Loucy (cell line): ENCODE results near the gene TRPM6.

Experiments
- H2AFZ ChIP-seq: fragments of 200-600 bp; sonication (generic); 2 replicates; pipeline ENCODE4 v1.6.0; 2016; ENCODE audit warnings: antibody characterized with exemption, mild to moderate bottlenecking, low read length, moderate library complexity
- H3F3A ChIP-seq: fragments of 200-600 bp; 2 replicates; pipeline ENCODE4 v1.6.0; 2016; ENCODE audit warnings: antibody characterized with exemption, low read depth, mild to moderate bottlenecking
- H3K27me3 ChIP-seq: fragments of 200-600 bp; sonication (generic); 2 replicates; pipeline ENCODE4 v1.6.1; 2014; ENCODE audit warnings: low read length, mild to moderate bottlenecking; ENCODE audit not compliant: insufficient read depth, poor library complexity, severe bottlenecking
- H3K36me3 ChIP-seq: fragments of 200-600 bp; sonication (generic); 2 replicates; pipeline ENCODE4 v1.6.1; 2016; ENCODE audit warnings: low read length; ENCODE audit not compliant: insufficient read depth
- H3K4me1 ChIP-seq: fragments of 200-600 bp; sonication (generic); 2 replicates; pipeline ENCODE4 v1.5.1; 2014; ENCODE audit warnings: low read length, mild to moderate bottlenecking; ENCODE audit not compliant: insufficient read depth, poor library complexity, severe bottlenecking
- H3K4me2 ChIP-seq: fragments of 200-600 bp; sonication (generic); 2 replicates; pipeline ENCODE4 v1.6.0; 2014; ENCODE audit warnings: antibody characterized with exemption, low read length, low read depth, mild to moderate bottlenecking; ENCODE audit not compliant: poor library complexity, severe bottlenecking
- H3K4me3 ChIP-seq: fragments of 200-600 bp; sonication (generic); 2 replicates; pipeline ENCODE4 v1.5.1; 2014; ENCODE audit warnings: low read length, mild to moderate bottlenecking, mixed read lengths; ENCODE audit not compliant: poor library complexity, severe bottlenecking
- H3K79me2 ChIP-seq: fragments of 200-600 bp; sonication (generic); 2 replicates; pipeline ENCODE4 v1.6.1; 2014; ENCODE audit warnings: low read length; ENCODE audit not compliant: insufficient read depth
- H3K9ac ChIP-seq: fragments of 200-600 bp; sonication (generic); 2 replicates; pipeline ENCODE4 v1.6.0; 2014; ENCODE audit warnings: mild to moderate bottlenecking, low read depth, low read length, moderate library complexity; ENCODE audit not compliant: poor library complexity, severe bottlenecking
- H3K9me2 ChIP-seq: fragments of 200-600 bp; sonication (generic); replicated peaks from 2 replicates; pipeline ENCODE4 v1.6.1; 2016; ENCODE audit warnings: low read depth, low read length, mixed read lengths
- H3K9me3 ChIP-seq: fragments of 200-600 bp; sonication (generic); 2 replicates; pipeline ENCODE4 v1.6.1; 2014; ENCODE audit warnings: mild to moderate bottlenecking, antibody characterized with exemption, low read length, low read depth; ENCODE audit not compliant: insufficient read depth
- H4K20me1 ChIP-seq: fragments of 200-600 bp; sonication (generic); 2 replicates; pipeline ENCODE4 v1.6.0; 2014; ENCODE audit warnings: antibody characterized with exemption, low read length, mild to moderate bottlenecking; ENCODE audit not compliant: insufficient read depth, poor library complexity, severe bottlenecking
- CTCF ChIP-seq: fragments of 200-600 bp; sonication (generic); conservative IDR thresholded peaks from 2 replicates; pipeline ENCODE4 v1.5.1; 2014; ENCODE audit warnings: mild to moderate bottlenecking, antibody characterized with exemption, low read length
- EZH2phosphoT487 ChIP-seq: fragments of 200-600 bp; IDR thresholded peaks from 2 replicates; pipeline ENCODE4 v1.6.1; 2018; ENCODE audit warnings: antibody characterized with exemption, mild to moderate bottlenecking, moderate library complexity, borderline replicate concordance

TRPM6 gene

DNA sequence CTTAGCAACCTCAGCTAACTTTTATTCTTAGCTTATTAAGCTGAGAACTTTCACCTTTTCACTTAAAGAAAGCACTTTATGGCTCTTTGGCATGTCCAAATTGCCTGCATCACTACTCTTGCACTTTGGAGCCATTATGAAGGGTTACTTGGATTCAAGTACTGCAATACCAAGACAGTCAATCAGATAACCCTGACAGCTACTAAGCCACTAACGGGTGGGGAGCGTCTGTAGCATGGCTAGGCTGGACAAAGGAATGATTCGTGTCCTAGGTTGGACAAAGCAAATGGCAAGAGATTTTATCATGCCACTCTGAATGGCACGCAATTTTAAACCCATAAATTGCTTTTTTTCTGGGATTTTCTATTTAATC is 39.6 kb downstream of the TRPM6 start:
- Histone ChIP-seq H3K79me2 (no peaks in the 10 kb centered on the region), H3K27me3 (no peaks in the 10 kb centered on the region), H3K4me1 (no peaks in the 10 kb centered on the region), H4K20me1 (no peaks in the 10 kb centered on the region), H3K4me2 (no peak overlapping the region), H3K9me3 (no peaks in the 10 kb centered on the region), H3K4me3 (no peak overlapping the region), H3K9me2 (no peaks in the 10 kb centered on the region), H3K9ac (no peak overlapping the region), H3F3A (no peaks in the 10 kb centered on the region), H2AFZ (no peak overlapping the region), H3K36me3 (no peaks in the 10 kb centered on the region)
- TF ChIP-seq CTCF (no peak), EZH2phosphoT487 (no peak)

DNA sequence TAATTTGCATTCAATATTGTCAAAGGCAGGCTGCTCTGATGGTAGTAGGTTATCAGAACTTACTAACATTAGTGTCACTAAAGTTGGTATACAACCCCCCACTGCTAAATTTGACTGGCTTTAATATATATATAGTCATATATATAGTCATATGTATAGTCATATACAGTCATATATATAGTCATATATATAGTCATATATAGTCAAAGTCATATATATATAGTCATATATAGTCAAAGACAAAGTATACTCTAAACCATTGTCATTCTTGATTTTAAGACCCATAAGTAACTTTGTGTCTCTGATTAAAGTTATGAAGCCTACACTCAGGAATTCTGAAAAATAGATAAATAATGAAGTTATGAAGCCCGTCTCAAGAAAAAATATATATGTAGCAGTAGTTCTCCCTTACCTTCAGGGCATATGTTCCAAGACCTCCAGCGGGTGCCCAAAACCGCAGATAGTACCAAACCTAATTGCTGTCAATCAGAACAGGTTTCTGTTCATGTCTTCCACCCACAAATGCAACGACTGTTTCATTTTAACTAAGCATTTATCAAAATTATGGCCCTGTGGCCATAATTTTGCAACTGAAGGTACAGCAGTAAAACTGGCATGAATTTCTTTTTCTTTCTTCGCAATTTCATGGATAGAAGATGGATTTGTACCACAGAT is 40.1 kb downstream of the TRPM6 start:
- H3F3A ChIP-seq, result no peaks in the 10 kb centered on the region
- H3K4me2 ChIP-seq, result no peak overlapping the region
- TF ChIP-seq EZH2phosphoT487, result no peak
- no peak for TF ChIP-seq CTCF
- no peak overlapping the region for H3K9ac ChIP-seq
- H3K4me3 ChIP-seq, result no peak overlapping the region
- no peaks in the 10 kb centered on the region for H3K79me2 ChIP-seq
- H4K20me1 ChIP-seq, result no peaks in the 10 kb centered on the region
- H3K9me3 ChIP-seq, result no peaks in the 10 kb centered on the region
- H2AFZ ChIP-seq, result no peak overlapping the region
- no peaks in the 10 kb centered on the region for H3K27me3 ChIP-seq
- no peaks in the 10 kb centered on the region for H3K9me2 ChIP-seq
- H3K36me3 ChIP-seq, result no peaks in the 10 kb centered on the region
- no peaks in the 10 kb centered on the region for H3K4me1 ChIP-seq

- TF ChIP-seq EZH2phosphoT487 (no peak), CTCF (no peak)
- H3K9ac ChIP-seq, result no peak overlapping the region
- no peaks in the 10 kb centered on the region for H4K20me1 ChIP-seq
- no peaks in the 10 kb centered on the region for H3F3A ChIP-seq
- H3K4me2 ChIP-seq, result no peak overlapping the region
- H3K4me1 ChIP-seq, result no peaks in the 10 kb centered on the region
- H3K27me3 ChIP-seq, result no peaks in the 10 kb centered on the region
- H3K4me3 ChIP-seq, result no peak overlapping the region
- no peaks in the 10 kb centered on the region for H3K9me2 ChIP-seq
- no peak overlapping the region for H2AFZ ChIP-seq
- H3K9me3 ChIP-seq, result no peaks in the 10 kb centered on the region
- H3K79me2 ChIP-seq, result no peaks in the 10 kb centered on the region
- no peaks in the 10 kb centered on the region for H3K36me3 ChIP-seq
Observed at GRCh38 chr9:74846766-74847165, 41.0 kb downstream of the TRPM6 start.
